Prostate gland (tissue), 2 donors: ENCODE data around the gene PKLR.

Experiments used
- POLR2A ChIP-seq: fragments of 450-650 bp; IDR thresholded peaks from one replicate; pipeline ENCODE4 v1.6.1; 2016; ENCODE audit warnings: antibody characterized with exemption, mild to moderate bottlenecking
- POLR2AphosphoS5 ChIP-seq: sonication (generic); formaldehyde crosslinking; IDR thresholded peaks from one replicate; pipeline ENCODE4 v1.6.1; 2017; ENCODE audit warnings: antibody characterized with exemption
- TF ChIP-seq, protein P1 (sequence below), 4 experiments: fragments of 200-600 bp in 2 of 4; fragments of 450-650 bp in 2 of 4; sonication (generic) in 2 of 4; IDR thresholded peaks; 1 replicate in 3 of 4; 2 replicates in 1 of 4; pipeline ENCODE4 v1.5.1; 2016 to 2019; ENCODE audit warnings: antibody characterized with exemption in 4 of 4, mild to moderate bottlenecking in 2 of 4, moderate library complexity in 2 of 4

DNA sequence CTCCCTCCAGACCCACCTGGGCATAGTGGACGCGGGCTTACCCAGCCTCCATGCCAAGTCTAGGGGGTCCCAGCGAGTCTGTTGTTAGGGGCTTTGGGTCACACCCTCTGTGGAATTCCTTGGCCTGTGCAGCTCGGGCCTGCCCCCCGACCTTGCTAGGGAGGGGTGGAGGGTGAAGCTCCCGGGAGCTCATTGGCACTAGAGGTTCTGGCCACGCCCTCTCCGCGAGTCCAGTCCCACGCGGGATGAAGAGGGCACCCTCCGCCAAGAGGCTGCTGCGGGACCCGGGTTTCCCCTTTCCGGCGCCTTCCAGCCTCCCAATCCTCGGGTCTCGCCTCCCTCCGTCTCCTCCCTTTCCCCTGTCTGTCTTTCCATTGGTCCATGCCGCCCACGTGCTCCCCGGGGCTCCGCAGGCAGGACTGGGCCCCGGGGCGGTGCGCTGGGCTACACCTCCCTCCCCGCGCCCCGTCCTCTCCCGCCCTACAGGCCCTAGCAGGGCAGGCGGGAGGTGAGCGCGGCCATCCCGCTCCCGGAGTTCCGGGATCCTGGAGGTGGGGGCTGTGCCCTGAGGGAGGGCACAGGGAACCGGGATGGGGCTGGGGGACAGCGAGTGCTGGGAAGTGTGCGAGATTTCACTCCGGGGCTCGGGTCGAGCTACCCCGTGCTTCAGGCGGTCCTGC is 22.9 kb upstream of the PKLR start:
- TF ChIP-seq, protein P1, sequence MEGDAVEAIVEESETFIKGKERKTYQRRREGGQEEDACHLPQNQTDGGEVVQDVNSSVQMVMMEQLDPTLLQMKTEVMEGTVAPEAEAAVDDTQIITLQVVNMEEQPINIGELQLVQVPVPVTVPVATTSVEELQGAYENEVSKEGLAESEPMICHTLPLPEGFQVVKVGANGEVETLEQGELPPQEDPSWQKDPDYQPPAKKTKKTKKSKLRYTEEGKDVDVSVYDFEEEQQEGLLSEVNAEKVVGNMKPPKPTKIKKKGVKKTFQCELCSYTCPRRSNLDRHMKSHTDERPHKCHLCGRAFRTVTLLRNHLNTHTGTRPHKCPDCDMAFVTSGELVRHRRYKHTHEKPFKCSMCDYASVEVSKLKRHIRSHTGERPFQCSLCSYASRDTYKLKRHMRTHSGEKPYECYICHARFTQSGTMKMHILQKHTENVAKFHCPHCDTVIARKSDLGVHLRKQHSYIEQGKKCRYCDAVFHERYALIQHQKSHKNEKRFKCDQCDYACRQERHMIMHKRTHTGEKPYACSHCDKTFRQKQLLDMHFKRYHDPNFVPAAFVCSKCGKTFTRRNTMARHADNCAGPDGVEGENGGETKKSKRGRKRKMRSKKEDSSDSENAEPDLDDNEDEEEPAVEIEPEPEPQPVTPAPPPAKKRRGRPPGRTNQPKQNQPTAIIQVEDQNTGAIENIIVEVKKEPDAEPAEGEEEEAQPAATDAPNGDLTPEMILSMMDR (IDR thresholded peaks at IDR 0.05) = peak in 1 of 4 experiments; percentile 31
- TF ChIP-seq POLR2A = peak; percentile 87
- peak; percentile 92 for TF ChIP-seq POLR2AphosphoS5
